DND-41 (cell line): ENCODE measurements around the gene KLK14.

Experiments used
- EZH2 ChIP-seq: IDR thresholded peaks from 3 replicates; pipeline ENCODE4 v1.6.1; 2012; ENCODE audit warnings: borderline replicate concordance, low read depth, mild to moderate bottlenecking, moderate library complexity, low read length, inconsistent platforms; ENCODE audit not compliant: severe bottlenecking
- TF ChIP-seq, protein P1 (sequence below): IDR thresholded peaks from 2 replicates; pipeline ENCODE4 v1.5.1; 2012; ENCODE audit warnings: borderline replicate concordance, low read length, moderate library complexity, mild to moderate bottlenecking; ENCODE audit not compliant: poor library complexity, severe bottlenecking; ENCODE audit errors: extremely low read depth

DNA sequence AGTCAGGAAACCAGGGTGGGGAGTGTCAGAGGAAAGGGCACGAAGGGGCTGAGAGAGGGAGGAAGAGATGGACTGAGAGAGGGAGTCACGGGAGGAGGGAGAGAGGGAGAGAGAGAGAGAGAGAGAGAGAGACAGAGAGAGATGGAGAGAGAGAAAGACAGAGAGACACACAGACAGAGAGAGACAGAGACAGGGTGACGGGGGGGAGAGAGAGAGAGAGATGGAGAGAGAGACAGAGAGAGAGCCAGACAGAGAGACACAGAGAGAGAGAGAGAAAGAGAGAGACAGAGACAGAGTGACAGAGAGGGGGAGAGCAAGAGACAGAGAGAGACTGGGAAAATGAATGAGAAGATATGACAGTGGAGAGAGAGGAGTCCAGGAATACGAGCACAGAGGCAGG is 494 bp upstream of the KLK14 start:
- TF ChIP-seq, protein P1, sequence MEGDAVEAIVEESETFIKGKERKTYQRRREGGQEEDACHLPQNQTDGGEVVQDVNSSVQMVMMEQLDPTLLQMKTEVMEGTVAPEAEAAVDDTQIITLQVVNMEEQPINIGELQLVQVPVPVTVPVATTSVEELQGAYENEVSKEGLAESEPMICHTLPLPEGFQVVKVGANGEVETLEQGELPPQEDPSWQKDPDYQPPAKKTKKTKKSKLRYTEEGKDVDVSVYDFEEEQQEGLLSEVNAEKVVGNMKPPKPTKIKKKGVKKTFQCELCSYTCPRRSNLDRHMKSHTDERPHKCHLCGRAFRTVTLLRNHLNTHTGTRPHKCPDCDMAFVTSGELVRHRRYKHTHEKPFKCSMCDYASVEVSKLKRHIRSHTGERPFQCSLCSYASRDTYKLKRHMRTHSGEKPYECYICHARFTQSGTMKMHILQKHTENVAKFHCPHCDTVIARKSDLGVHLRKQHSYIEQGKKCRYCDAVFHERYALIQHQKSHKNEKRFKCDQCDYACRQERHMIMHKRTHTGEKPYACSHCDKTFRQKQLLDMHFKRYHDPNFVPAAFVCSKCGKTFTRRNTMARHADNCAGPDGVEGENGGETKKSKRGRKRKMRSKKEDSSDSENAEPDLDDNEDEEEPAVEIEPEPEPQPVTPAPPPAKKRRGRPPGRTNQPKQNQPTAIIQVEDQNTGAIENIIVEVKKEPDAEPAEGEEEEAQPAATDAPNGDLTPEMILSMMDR: no peak
- no peak for TF ChIP-seq EZH2
